NB4 (cell line): ENCODE data around the gene SPNS3.

ENCODE experiments used
- DNase-seq: peaks from one replicate; pipeline ENCODE4 v3.0.0; 2010; ENCODE audit warnings: low read depth
- H3K4me3 ChIP-seq: one replicate; pipeline ENCODE4 v1.5.1; 2011; ENCODE audit warnings: mild to moderate bottlenecking, low read depth, low read length, moderate library complexity
- CTCF ChIP-seq: IDR thresholded peaks from one replicate; pipeline ENCODE4 v1.5.1; 2012; ENCODE audit warnings: low read depth, low read length
- MAX ChIP-seq: IDR thresholded peaks from 2 replicates; pipeline ENCODE4 v1.6.1; 2011; ENCODE audit warnings: low read depth, low read length
- MYC ChIP-seq: IDR thresholded peaks from 2 replicates; pipeline ENCODE4 v1.6.1; 2011; ENCODE audit warnings: low read depth, low read length
- POLR2A ChIP-seq: IDR thresholded peaks from 2 replicates; pipeline ENCODE4 v1.6.1; 2011; ENCODE audit warnings: mild to moderate bottlenecking; ENCODE audit not compliant: insufficient read length; ENCODE audit errors: extremely low read depth

The SPNS3 gene

GRCh38 chr17:4436381-4436780 lies 2.6 kb downstream of the SPNS3 start:
- TF ChIP-seq MAX (no peak), MYC (no peak), POLR2A (no peak), CTCF (no peak)
- peak overlapping the region; percentile 48 for H3K4me3 ChIP-seq

GRCh38 chr17:4436846-4437245 lies 3.1 kb downstream of the SPNS3 start:
- peak; percentile 94 for DNase-seq
- H3K4me3 ChIP-seq = peak overlapping the region; percentile 48
- TF ChIP-seq CTCF = no peak
- no peak for TF ChIP-seq MAX
- no peak for TF ChIP-seq POLR2A
- TF ChIP-seq MYC = no peak

More at GRCh38 chr17:4436381-4436780, 2.6 kb downstream of the SPNS3 start:
- peak; percentile 71 for DNase-seq

- no peak for TF ChIP-seq CTCF
- TF ChIP-seq POLR2A = no peak
- no peak for TF ChIP-seq MYC
- TF ChIP-seq MAX = no peak
- DNase-seq = no peak
- peak overlapping the region; percentile 17 for H3K4me3 ChIP-seq
Observed at GRCh38 chr17:4438162-4438944, 4.6 kb downstream of the SPNS3 start.

GRCh38 chr17:4440021-4440420 lies 6.3 kb downstream of the SPNS3 start:
- TF ChIP-seq MAX (no peak), POLR2A (no peak), CTCF (no peak), MYC (no peak)
- no peak for DNase-seq
- no peak overlapping the region for H3K4me3 ChIP-seq

- H3K4me3 ChIP-seq = no peak overlapping the region
- TF ChIP-seq CTCF (no peak), MYC (no peak), POLR2A (no peak), MAX (no peak)
- DNase-seq = no peak
Observed at GRCh38 chr17:4440690-4441686, 7.2 kb downstream of the SPNS3 start.
